ENCODE measurements around the gene NADK. TPM values are rescaled to one million over a fixed set of nuclear protein-coding genes. Genes with fewer than 3 reads are reported as not detected.

NADK gene
- polyA plus RNA-seq, 6 donors from 2014 or later = 38.4 to 56.6 (median 44.5) TPM

- H3K27me3 Mint-ChIP-seq = no peaks in the 10 kb centered on the region
- H3K4me1 Mint-ChIP-seq = peaks cover 40 to 54% (median 54%) of the 10 kb centered on the region in 3 donors
- H3K36me3 Mint-ChIP-seq = peaks cover under 1% of the 10 kb centered on the region in 2 donors
- DNase-seq (no peak), ATAC-seq (ENCODE audit: low read depth in 2 of 2) (no peak)
- no peaks in the 10 kb centered on the region for H3K9me3 Mint-ChIP-seq
- peak overlapping the region; percentile 92 to 100 (median 98) for H3K27ac Mint-ChIP-seq
- H3K4me3 Mint-ChIP-seq = peak overlapping the region in 7 of 8 donors; percentile 70 to 94 (median 82)
Observed at GRCh38 chr1:1781526-1781903, 3.2 kb upstream of the NADK start.

DNA sequence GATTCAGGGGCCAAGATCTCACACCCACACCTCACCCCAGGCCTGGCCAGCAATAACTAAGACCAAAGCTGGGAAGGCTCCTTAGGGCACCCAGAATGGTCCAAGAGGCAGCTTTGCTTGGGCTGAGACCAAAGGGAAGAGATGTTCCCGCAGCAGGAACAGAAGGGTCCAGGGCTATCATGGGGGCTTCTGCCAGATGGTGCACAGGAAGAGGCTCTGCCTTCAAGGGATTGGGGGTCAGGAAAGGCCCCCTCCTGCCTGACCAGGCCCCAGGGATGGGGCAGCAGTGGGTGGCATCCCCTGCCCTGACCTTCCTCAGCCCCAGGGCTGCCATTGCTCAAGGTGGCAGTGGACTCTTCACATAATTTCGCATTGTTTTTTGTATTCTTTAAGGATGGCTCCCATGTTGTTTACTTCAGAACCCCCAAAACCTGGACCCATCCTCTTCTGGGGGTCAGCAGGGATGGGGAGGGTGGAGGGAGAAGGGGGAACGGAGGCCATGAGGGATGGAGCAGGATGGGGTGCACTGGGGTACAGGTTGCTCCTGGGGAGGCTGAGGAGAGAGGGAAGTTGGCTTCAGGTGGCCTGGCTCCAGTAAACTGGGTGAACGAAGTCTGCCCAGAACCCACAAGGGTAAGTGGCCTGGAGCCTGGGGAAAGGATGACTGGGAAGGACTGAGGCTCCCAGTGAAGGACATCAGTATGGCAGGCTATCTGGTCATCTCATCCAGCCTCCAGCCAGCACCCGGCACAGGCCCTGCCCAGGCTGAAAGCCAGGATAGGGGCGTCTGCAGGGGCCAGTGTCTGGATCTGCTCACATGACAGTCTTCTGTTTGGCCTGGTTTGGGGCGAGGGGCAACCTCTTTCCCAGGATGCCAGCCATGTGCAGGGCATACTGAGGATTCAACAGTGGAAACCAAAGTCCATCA lies 2.6 kb upstream of the NADK start:
- DNase-seq (no peak), ATAC-seq (ENCODE audit: low read depth in 2 of 2) (no peak)
- H3K9me3 Mint-ChIP-seq = no peaks in the 10 kb centered on the region
- no peaks in the 10 kb centered on the region for H3K27me3 Mint-ChIP-seq
- peak overlapping the region; percentile 70 to 94 (median 86) for H3K4me3 Mint-ChIP-seq
- peak overlapping the region; percentile 94 to 100 (median 99) for H3K27ac Mint-ChIP-seq
- peaks cover 45 to 61% (median 59%) of the 10 kb centered on the region in 3 donors for H3K4me1 Mint-ChIP-seq
- H3K36me3 Mint-ChIP-seq = no peaks in the 10 kb centered on the region

DNA sequence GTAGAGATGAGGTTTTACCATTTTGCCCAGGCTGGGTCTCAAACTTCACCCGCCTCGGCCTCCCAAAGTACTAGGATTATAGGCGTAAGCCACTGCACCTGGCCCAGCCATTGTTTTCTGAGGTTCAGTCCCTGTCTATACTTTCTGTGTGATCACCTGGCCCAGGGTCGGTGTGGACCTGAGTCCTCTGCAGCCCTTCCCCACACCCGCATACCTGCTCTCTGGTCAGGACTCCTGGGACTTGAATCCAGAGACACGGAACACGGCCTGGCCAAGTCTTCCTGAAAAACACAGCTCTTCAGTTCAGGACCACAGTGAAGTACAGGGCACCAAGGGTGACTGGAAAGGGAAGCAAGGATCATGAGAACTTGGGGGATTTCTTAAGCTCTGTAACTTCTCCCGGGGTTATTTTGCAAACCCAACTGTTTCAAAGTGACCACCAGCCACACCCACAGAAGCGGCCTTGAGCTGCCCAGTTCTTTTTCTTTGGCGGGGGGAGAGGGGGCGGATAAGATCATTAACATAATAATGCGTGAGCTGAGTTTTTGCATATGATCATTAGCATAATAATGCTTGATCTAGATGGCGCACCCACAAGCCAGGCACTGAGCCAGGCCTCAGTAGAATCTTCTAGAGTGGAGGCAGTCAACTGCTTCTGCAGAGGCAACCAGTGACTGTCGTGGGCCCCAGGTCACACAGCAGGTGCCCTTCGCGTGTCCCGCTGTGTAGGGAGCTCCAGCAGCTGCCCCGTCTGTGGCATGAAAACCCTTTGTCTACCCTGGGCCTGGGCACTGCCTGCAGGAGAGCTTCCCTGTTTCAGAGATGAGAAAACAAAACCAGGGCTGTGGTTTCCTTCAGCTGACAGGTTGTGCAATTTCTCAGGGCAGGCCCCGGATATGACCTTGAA lies 1.7 kb upstream of the NADK start:
- DNase-seq (peak; percentile 78), ATAC-seq (ENCODE audit: low read depth in 2 of 2) (peak; percentile 22)
- peak overlapping the region; percentile 70 to 94 (median 86) for H3K4me3 Mint-ChIP-seq
- H3K27ac Mint-ChIP-seq = peak overlapping the region; percentile 94 to 100 (median 99)
- no peaks in the 10 kb centered on the region for H3K9me3 Mint-ChIP-seq
- peaks cover 53 to 70% (median 68%) of the 10 kb centered on the region in 3 donors for H3K4me1 Mint-ChIP-seq
- no peaks in the 10 kb centered on the region for H3K36me3 Mint-ChIP-seq
- H3K27me3 Mint-ChIP-seq = no peaks in the 10 kb centered on the region

- H3K4me1 Mint-ChIP-seq = peaks cover 53 to 72% (median 68%) of the 10 kb centered on the region in 3 donors
Observed at GRCh38 chr1:1779320-1779675, 1.0 kb upstream of the NADK start.

GRCh38 chr1:1778663-1779319 lies 521 bp upstream of the NADK start:
- Mint-ChIP-seq H3K27me3 (no peaks in the 10 kb centered on the region), H3K4me3 (peak overlapping the region; percentile 70 to 94 (median 86)), H3K36me3 (no peaks in the 10 kb centered on the region), H3K27ac (peak overlapping the region; percentile 94 to 100 (median 99)), H3K9me3 (no peaks in the 10 kb centered on the region), H3K4me1 (peaks cover 53 to 72% (median 68%) of the 10 kb centered on the region in 3 donors)
- peak; percentile 78 to 79 for ATAC-seq (ENCODE audit: low read depth in 2 of 2)
- DNase-seq = peak; percentile 100

More at GRCh38 chr1:1779320-1779675, 1.0 kb upstream of the NADK start:
- DNase-seq (no peak), ATAC-seq (ENCODE audit: low read depth in 2 of 2) (no peak)
- Mint-ChIP-seq H3K4me3 (peak overlapping the region; percentile 70 to 94 (median 86)), H3K36me3 (no peaks in the 10 kb centered on the region), H3K27me3 (no peaks in the 10 kb centered on the region), H3K27ac (peak overlapping the region; percentile 94 to 100 (median 99)), H3K9me3 (no peaks in the 10 kb centered on the region)

DNA sequence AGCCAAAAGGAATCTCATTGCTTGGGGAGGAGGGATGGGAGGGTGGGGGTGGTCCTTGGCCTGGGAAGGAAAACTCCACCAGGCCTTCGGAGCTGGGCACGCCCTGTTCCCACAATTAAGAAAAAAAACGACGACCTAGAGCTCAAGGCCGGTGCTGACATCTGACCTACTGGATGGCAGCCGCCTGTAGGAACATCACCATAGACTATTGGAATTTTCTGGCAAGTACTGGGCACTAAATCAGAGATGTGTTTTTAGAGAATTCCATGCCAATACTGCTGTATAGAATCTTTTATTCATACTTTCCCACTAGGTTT lies 729 bp downstream of the NADK start:
- Mint-ChIP-seq H3K9me3 (no peaks in the 10 kb centered on the region), H3K27me3 (no peaks in the 10 kb centered on the region), H3K4me1 (peaks cover 49 to 62% (median 57%) of the 10 kb centered on the region in 3 donors), H3K4me3 (peak overlapping the region; percentile 50 to 94 (median 82)), H3K36me3 (no peaks in the 10 kb centered on the region), H3K27ac (peak overlapping the region; percentile 59 to 96 (median 94))
- DNase-seq (no peak), ATAC-seq (ENCODE audit: low read depth in 2 of 2) (no peak)

DNA sequence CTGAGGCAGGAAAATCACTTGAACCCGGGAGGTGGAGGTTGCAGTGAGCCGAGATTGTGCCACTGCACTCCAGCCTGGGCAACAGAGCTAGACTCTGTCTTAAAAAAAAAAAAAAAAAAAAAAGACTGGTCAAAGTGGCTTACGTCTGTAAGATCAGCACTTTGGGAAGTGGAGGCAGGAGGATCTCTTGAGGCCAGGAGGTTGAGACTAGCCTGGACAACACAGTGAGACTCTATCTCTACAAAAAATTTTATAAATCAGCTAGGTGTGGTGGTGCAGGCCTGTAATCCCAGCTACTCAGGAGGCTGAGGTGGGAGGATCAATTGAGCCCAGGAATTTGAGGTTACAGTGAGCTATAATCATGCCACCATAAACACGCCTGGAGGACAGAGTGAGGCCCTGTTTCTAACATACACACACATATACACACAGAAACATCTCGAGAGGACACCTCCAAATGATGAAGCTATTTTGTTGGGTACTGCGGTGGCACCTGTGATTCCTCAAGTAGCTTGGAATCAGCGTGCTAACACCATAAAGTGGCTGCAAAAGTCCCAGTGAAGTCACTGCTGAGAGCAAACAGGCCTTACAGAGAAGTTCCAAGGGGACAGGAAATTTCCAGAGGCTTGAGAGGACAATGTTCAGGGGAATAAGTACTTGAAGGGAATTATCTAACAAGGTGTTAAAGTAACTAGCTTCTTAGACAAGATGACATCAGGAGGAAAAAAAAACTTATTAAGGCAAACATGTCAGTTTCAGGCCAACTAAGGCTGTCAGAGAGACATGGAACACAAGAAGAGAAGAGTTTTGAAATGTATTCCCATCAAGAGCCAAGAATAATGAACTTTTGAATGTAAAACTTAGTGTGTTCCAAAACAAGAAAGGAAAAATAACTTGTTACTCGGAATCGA lies 1.3 kb downstream of the NADK start:
- no peaks in the 10 kb centered on the region for H3K27me3 Mint-ChIP-seq
- DNase-seq = no peak
- ATAC-seq (ENCODE audit: low read depth in 2 of 2) = no peak
- H3K27ac Mint-ChIP-seq = peak overlapping the region; percentile 59 to 95 (median 94)
- H3K9me3 Mint-ChIP-seq = no peaks in the 10 kb centered on the region
- H3K4me3 Mint-ChIP-seq = peak overlapping the region; percentile 50 to 94 (median 82)
- no peaks in the 10 kb centered on the region for H3K36me3 Mint-ChIP-seq
- peaks cover 49 to 62% (median 54%) of the 10 kb centered on the region in 3 donors for H3K4me1 Mint-ChIP-seq

DNA sequence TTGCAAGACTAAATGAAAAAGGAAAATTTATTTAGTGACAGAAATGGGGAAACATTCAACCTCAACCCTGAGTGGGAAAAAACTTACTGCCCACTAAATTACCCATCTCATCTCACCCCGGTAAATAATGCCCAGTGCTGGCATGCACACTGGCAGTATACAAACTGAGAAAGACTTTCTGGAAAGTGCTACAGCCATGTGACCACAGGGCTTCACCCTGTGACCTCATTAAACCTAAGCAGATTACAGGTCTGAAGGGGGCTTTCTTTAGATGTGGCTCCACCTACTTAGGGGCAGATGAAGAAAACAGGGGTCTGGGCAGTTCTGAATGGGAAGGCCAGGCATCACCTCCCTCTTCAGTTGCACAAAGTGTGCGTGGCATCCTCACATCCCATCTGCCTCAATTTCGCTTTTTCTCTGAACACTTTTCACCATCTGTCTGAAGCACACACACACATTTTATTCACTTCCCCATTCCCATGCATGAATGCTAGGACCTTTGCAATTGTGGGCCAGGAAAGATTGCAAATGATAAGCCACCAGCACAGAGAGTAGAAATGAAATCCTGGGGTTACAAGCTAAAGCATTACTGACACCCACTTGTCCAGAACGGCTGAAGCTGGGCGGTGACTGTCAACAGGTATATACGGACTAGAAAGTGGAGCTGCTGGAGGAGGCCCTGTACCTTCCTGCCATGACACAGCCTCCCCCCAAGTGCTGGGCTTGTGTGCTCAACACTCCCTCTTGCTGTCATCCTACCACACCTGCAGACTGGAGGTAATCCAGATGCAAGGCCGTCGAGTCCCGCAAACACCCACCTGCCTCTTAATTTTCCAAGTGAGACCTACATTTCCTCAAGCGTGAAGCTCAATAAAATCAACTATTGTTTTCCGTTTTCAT lies 2.7 kb downstream of the NADK start:
- Mint-ChIP-seq H3K27me3 (no peaks in the 10 kb centered on the region), H3K36me3 (peaks cover 0 to 4% of the 10 kb centered on the region in 2 donors), H3K4me3 (peak overlapping the region; percentile 50 to 94 (median 82)), H3K9me3 (peaks cover 0 to 4% (median 0%) of the 10 kb centered on the region in 7 donors), H3K4me1 (peaks cover 39 to 56% (median 47%) of the 10 kb centered on the region in 3 donors), H3K27ac (peak overlapping the region; percentile 4 to 95 (median 76))
- ATAC-seq (ENCODE audit: low read depth in 2 of 2) (peak; percentile 2 to 5), DNase-seq (peak; percentile 67)

- DNase-seq = no peak
- Mint-ChIP-seq H3K36me3 (peaks cover 0 to 4% of the 10 kb centered on the region in 2 donors), H3K27ac (peak overlapping the region in 1 of 6 donors; percentile 75), H3K9me3 (peaks cover 0 to 4% (median 0%) of the 10 kb centered on the region in 7 donors), H3K27me3 (no peaks in the 10 kb centered on the region), H3K4me3 (peak overlapping the region in 1 of 8 donors; percentile 12), H3K4me1 (peaks cover 26 to 53% (median 30%) of the 10 kb centered on the region in 3 donors)
- no peak for ATAC-seq (ENCODE audit: low read depth in 2 of 2)
Observed at GRCh38 chr1:1773874-1774273, 4.4 kb downstream of the NADK start.

GRCh38 chr1:1771096-1771495 lies 7.2 kb downstream of the NADK start:
- Mint-ChIP-seq H3K4me3 (no peak overlapping the region), H3K36me3 (peaks cover 0 to 9% of the 10 kb centered on the region in 2 donors), H3K27ac (peak overlapping the region in 3 of 6 donors; percentile 83 to 87 (median 85)), H3K4me1 (peaks cover 14 to 53% (median 28%) of the 10 kb centered on the region in 3 donors), H3K27me3 (no peaks in the 10 kb centered on the region), H3K9me3 (peaks cover 0 to 4% (median 0%) of the 10 kb centered on the region in 7 donors)
- ATAC-seq (ENCODE audit: low read depth in 2 of 2) (no peak), DNase-seq (no peak)

GRCh38 chr1:1770102-1770501 lies 8.2 kb downstream of the NADK start:
- Mint-ChIP-seq H3K4me1 (peaks cover 4 to 43% (median 18%) of the 10 kb centered on the region in 3 donors), H3K36me3 (peaks cover 0 to 9% of the 10 kb centered on the region in 2 donors), H3K27me3 (no peaks in the 10 kb centered on the region), H3K27ac (peak overlapping the region in 1 of 6 donors; percentile 27), H3K9me3 (peaks cover 0 to 4% (median 0%) of the 10 kb centered on the region in 7 donors), H3K4me3 (peak overlapping the region in 1 of 8 donors; percentile 15)
- no peak for DNase-seq
- no peak for ATAC-seq (ENCODE audit: low read depth in 2 of 2)
